HepG2 (cell line): Measurements from ENCODE around the gene SH3GL1. TPM values are rescaled to one million over a fixed set of nuclear protein-coding genes. Genes with fewer than 3 reads are reported as not detected.

Experiments used
- ATAC-seq: fragments of 200-7000 bp; cut with Tn5 transposase; 3 replicates; pipeline ENCODE4 v1.9.1; 2020; ENCODE audit warnings: mild to moderate bottlenecking, moderate library complexity
- BruUV-seq: library from RNA; stranded (reverse); fragments of 400-500 nt; replicated peaks from 2 replicates; lab custom pipeline; 2021; lab: Mats Ljungman, UMichigan
- CTCF ChIA-PET: fragments of 300-600 bp; formaldehyde crosslinking; extraction: SDS; loops from one replicate; lab custom pipeline; 2021; ENCODE audit warnings: low total read pairs, inconsistent platforms, low intra/inter-chr PET ratio; lab: Yijun Ruan, JAX
- POLR2A ChIA-PET: fragments of 350-600 bp; sonication (Branson Sonifier 250); formaldehyde crosslinking; loops from one replicate; lab custom pipeline; 2020; ENCODE audit warnings: antibody characterized with exemption, inconsistent platforms; lab: Yijun Ruan, JAX
- DNase-seq: peaks from one replicate; pipeline ENCODE4 v3.0.0-alpha.2; 2015; ENCODE audit warnings: low spot score
- FAIRE-seq: peaks from 3 replicates; lab custom pipeline; 2011; peaks lifted over from hg19 to GRCh38; lab: Jason Lieb, UNC
- H2AFZ ChIP-seq: one replicate; pipeline ENCODE4 v1.6.1; 2011; ENCODE audit warnings: low read length, inconsistent platforms
- H3K27ac ChIP-seq: fragments of 300-600 bp; 3 replicates; pipeline ENCODE4 v1.8.0; 2011; ENCODE audit warnings: mixed run types, mild to moderate bottlenecking, mixed read lengths, low read length, inconsistent platforms; ENCODE audit not compliant: insufficient read depth; ENCODE audit errors: extremely low read length
- H3K27me3 ChIP-seq, 2 experiments: fragments of 200-600 bp in 1 of 2; 2 replicates in 1 of 2; 3 replicates in 1 of 2; pipeline versions ENCODE4 v1.6.0 to v1.8.0; 2011; ENCODE audit warnings: low read length in 2 of 2, mild to moderate bottlenecking in 2 of 2, moderate library complexity in 2 of 2, inconsistent platforms in 1 of 2; ENCODE audit not compliant: insufficient read depth in 2 of 2, control insufficient read depth in 1 of 2
- H3K36me3 ChIP-seq, 2 experiments: fragments of 200-600 bp in 1 of 2; replicated peaks in 1 of 2; 2 replicates in 1 of 2; 3 replicates in 1 of 2; pipeline versions ENCODE4 v1.5.1 to v1.8.0; 2011; ENCODE audit warnings: low read length in 2 of 2, inconsistent platforms in 1 of 2; ENCODE audit not compliant: insufficient read depth in 2 of 2, control insufficient read depth in 1 of 2
- H3K4me1 ChIP-seq: 2 replicates; pipeline ENCODE4 v1.5.1; 2012; ENCODE audit warnings: low read length, inconsistent platforms; ENCODE audit not compliant: insufficient read depth
- H3K4me2 ChIP-seq: 2 replicates; pipeline ENCODE4 v1.6.0; 2011; ENCODE audit warnings: low read depth, low read length, inconsistent platforms
- H3K4me3 ChIP-seq, 3 experiments: fragments of 200-600 bp in 1 of 3; sonication (generic), shearing (Covaris generic) in 1 of 3; replicated peaks in 1 of 3; 2 replicates each; pipeline ENCODE4 v1.5.1; 2011 to 2016; ENCODE audit warnings: low read length in 3 of 3, inconsistent platforms in 2 of 3, low read depth in 2 of 3, mild to moderate bottlenecking in 2 of 3, control low read depth in 1 of 3, mixed read lengths in 1 of 3; ENCODE audit not compliant: insufficient read depth in 1 of 3
- H3K79me2 ChIP-seq: one replicate; pipeline ENCODE4 v1.6.1; 2011; ENCODE audit warnings: low read length, inconsistent platforms; ENCODE audit not compliant: insufficient read depth
- H3K9ac ChIP-seq: 2 replicates; pipeline ENCODE4 v1.6.0; 2011; ENCODE audit warnings: mild to moderate bottlenecking, low read depth, low read length, inconsistent platforms; ENCODE audit not compliant: insufficient read depth
- H3K9me3 ChIP-seq: 2 replicates; pipeline ENCODE4 v1.5.1; 2012; ENCODE audit warnings: mild to moderate bottlenecking, low read length
- H4K20me1 ChIP-seq: 2 replicates; pipeline ENCODE4 v1.6.0; 2011; ENCODE audit warnings: inconsistent platforms, mild to moderate bottlenecking, low read length, moderate library complexity; ENCODE audit not compliant: insufficient read depth
- ATM ChIP-seq: fragments of 450-650 bp; IDR thresholded peaks from 2 replicates; pipeline ENCODE4 v1.7.1; 2017; ENCODE audit warnings: mild to moderate bottlenecking, borderline replicate concordance
- CCAR2 ChIP-seq: fragments of 200-400 bp; formaldehyde crosslinking; optimal IDR thresholded peaks from 2 replicates; pipeline ENCODE3; 2018; ENCODE audit warnings: low read depth, mild to moderate bottlenecking, low read length, moderate library complexity
- GABPA ChIP-seq, 2 experiments: IDR thresholded peaks; 2 replicates each; pipeline ENCODE4 v1.6.1; 2011 to 2016; ENCODE audit warnings: low read depth in 2 of 2, low read length in 1 of 2, missing biosample characterization in 1 of 2, missing genetic modification characterization in 1 of 2
- HNRNPL ChIP-seq: fragments of 200-400 bp; formaldehyde crosslinking; IDR thresholded peaks from 2 replicates; pipeline ENCODE4 v1.6.1; 2017; ENCODE audit warnings: mild to moderate bottlenecking, low read depth, low read length
- IRX3 ChIP-seq: sonication (generic); formaldehyde crosslinking; IDR thresholded peaks from 2 replicates; pipeline ENCODE4 v1.8.1; 2023; ENCODE audit warnings: mild to moderate bottlenecking, low read depth, missing genetic modification reagents, borderline replicate concordance
- MYNN ChIP-seq: sonication (generic); formaldehyde crosslinking; IDR thresholded peaks from 2 replicates; pipeline ENCODE4 v1.4.0; 2020; ENCODE audit warnings: mild to moderate bottlenecking, low read depth, missing genetic modification reagents
- PAWR ChIP-seq: sonication (generic); formaldehyde crosslinking; IDR thresholded peaks from 2 replicates; pipeline ENCODE4 v1.4.0; 2020; ENCODE audit warnings: missing genetic modification reagents, mild to moderate bottlenecking, borderline replicate concordance
- SOX5 ChIP-seq: IDR thresholded peaks from 2 replicates; pipeline ENCODE4 v1.6.1; 2016; ENCODE audit warnings: borderline replicate concordance
- ZBTB8A ChIP-seq: sonication (generic); formaldehyde crosslinking; IDR thresholded peaks from 2 replicates; pipeline ENCODE4 v1.4.0; 2020; ENCODE audit warnings: mild to moderate bottlenecking, low read depth, missing genetic modification reagents, borderline replicate concordance
- ZNF431 ChIP-seq: sonication (generic); formaldehyde crosslinking; IDR thresholded peaks from 2 replicates; pipeline ENCODE4 v1.9.0; 2022; ENCODE audit warnings: missing genetic modification reagents, low read depth, mild to moderate bottlenecking, borderline replicate concordance
- ZNF550 ChIP-seq: sonication (generic); formaldehyde crosslinking; IDR thresholded peaks from 2 replicates; pipeline ENCODE4 v1.4.0; 2020; ENCODE audit warnings: mild to moderate bottlenecking, missing genetic modification reagents, borderline replicate concordance
- ZNF577 ChIP-seq: sonication (generic); formaldehyde crosslinking; IDR thresholded peaks from 2 replicates; pipeline ENCODE4 v1.4.0; 2020; ENCODE audit warnings: mild to moderate bottlenecking, low read depth, missing genetic modification reagents, borderline replicate concordance
- WGBS: methylation state at CpG from one replicate; pipeline ENCODE4 v1.1.6; 2017; ENCODE audit warnings: low lambda C conversion rate; 5-methylcytosine and 5-hydroxymethylcytosine counted together
- in situ Hi-C: cut with HindIII; loops from 2 replicates; pipeline ENCODE4 v1.10.0; 2017; ENCODE audit warnings: low pct_unique_long_range_greater_than_20kb; ENCODE audit not compliant: extremely low pct_ligation_motif_present
- intact Hi-C: fragments of 100-400 bp; cut with micrococcal nuclease; formaldehyde crosslinking; loops from one replicate; pipeline ENCODE4 v1.10.0; 2022; ENCODE audit not compliant: unreplicated experiment
- polyA plus RNA-seq, 8 experiments: library from polyadenylated mRNA; depleted of rRNA in 3 of 8; stranded (reverse) in 7 of 8; unstranded in 1 of 8; fragments of >200 nt; fragmentation: Illumina TruSeq in 4 of 8; extraction: Trizol in 4 of 8; gene quantifications; 2 replicates each; pipeline versions ENCODE4 v1.2.1 to v1.2.3, GENCODE V29; 2011 to 2016; ENCODE audit warnings: low read depth in 4 of 8, missing spikeins in 1 of 8, mixed read lengths in 1 of 8; ENCODE audit not compliant: insufficient read depth in 1 of 8
- total RNA-seq, 5 experiments: library from RNA; depleted of rRNA; stranded (reverse); fragments of >200 nt; fragmentation: Illumina TruSeq; extraction: Trizol; gene quantifications; 2 replicates each; pipeline ENCODE4 v1.2.3, GENCODE V29; 2016; ENCODE audit warnings: low read depth in 1 of 5
- TF ChIP-seq, protein P1 (sequence below): sonication (generic); formaldehyde crosslinking; conservative IDR thresholded peaks from 2 replicates; pipeline ENCODE4 v1.8.0; 2022; ENCODE audit warnings: low read depth, missing genetic modification reagents
- TF ChIP-seq, protein P2 (sequence below): sonication (generic); formaldehyde crosslinking; IDR thresholded peaks from 2 replicates; pipeline ENCODE4 v1.5.0; 2020; ENCODE audit warnings: missing genetic modification reagents
- TF ChIP-seq, protein P3 (sequence below): sonication (generic); formaldehyde crosslinking; IDR thresholded peaks from 2 replicates; pipeline ENCODE4 v1.8.1; 2023; ENCODE audit warnings: mild to moderate bottlenecking, missing genetic modification reagents, borderline replicate concordance
- TF ChIP-seq, protein P4 (sequence below): sonication (generic); formaldehyde crosslinking; conservative IDR thresholded peaks from 2 replicates; pipeline ENCODE4 v1.4.0; 2020; ENCODE audit warnings: missing genetic modification reagents
- TF ChIP-seq, protein P5 (sequence below): sonication (generic); formaldehyde crosslinking; IDR thresholded peaks from 2 replicates; pipeline ENCODE4 v1.9.0; 2022; ENCODE audit warnings: missing genetic modification reagents, mild to moderate bottlenecking, borderline replicate concordance

Gene SH3GL1
- total and polyA plus RNA-seq, 2 of the 13 experiments (the other 11 are each of a cell fraction or from before 2014, with no cell fraction given): 33.0 to 45.1 TPM

DNA sequence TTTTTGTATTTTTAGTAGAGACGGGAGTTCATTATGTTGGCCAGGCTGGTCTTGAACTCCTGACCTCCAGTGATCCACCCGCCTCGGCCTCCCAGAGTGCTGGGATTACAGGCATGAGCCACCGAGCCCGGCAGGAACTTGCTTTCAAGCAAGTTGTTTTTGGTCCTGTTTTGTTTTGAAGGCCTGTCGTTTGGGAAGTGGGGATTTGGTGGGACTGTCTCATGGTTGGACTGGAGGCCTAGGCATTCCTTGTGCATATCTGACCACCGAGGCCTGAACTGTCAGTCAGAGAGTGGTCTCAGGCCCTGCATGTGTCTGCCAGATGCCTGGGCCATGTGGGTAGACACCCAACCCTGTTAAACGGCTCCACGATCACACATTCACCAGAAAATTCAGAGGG lies 30.9 kb upstream of the SH3GL1 start:
- CTCF ChIA-PET: no interaction called here
- Histone ChIP-seq H3K79me2 (no peaks in the 10 kb centered on the region), H2AFZ (no peak overlapping the region), H3K27ac (no peak overlapping the region), H3K36me3 (peaks cover 23 to 67% of the 10 kb centered on the region in 2 experiments), H3K4me2 (no peak overlapping the region), H3K9me3 (no peaks in the 10 kb centered on the region), H4K20me1 (no peaks in the 10 kb centered on the region), H3K4me1 (no peaks in the 10 kb centered on the region), H3K9ac (no peak overlapping the region), H3K27me3 (no peaks in the 10 kb centered on the region), H3K4me3 (no peak overlapping the region)
- FAIRE-seq (no peak), ATAC-seq (no peak), DNase-seq (no peak)
- WGBS: 95% methylated on average over 9 of the region's 9 CpGs
- no TSS peak for BruUV-seq
- intact Hi-C loops: no loop called here
- in situ Hi-C loops: no loop called here
- POLR2A ChIA-PET: no interaction called here
- TF ChIP-seq MYNN (CRISPR knock-in tag) (no peak), CCAR2 (no peak), ZBTB8A (CRISPR knock-in tag) (no peak), ZNF577 (CRISPR knock-in tag) (no peak), GABPA (IDR thresholded peaks at IDR 0.05; ENCODE audit: low read depth, low read length) (no peak), GABPA (CRISPR knock-in tag; IDR thresholded peaks at IDR 0.05; ENCODE audit: low read depth) (no peak), HNRNPL (no peak), ATM (no peak), IRX3 (CRISPR knock-in tag) (no peak), ZNF550 (CRISPR knock-in tag) (no peak), PAWR (CRISPR knock-in tag) (no peak), ZNF431 (CRISPR knock-in tag) (no peak), SOX5 (CRISPR knock-in tag) (no peak)
- TF ChIP-seq, protein P1, sequence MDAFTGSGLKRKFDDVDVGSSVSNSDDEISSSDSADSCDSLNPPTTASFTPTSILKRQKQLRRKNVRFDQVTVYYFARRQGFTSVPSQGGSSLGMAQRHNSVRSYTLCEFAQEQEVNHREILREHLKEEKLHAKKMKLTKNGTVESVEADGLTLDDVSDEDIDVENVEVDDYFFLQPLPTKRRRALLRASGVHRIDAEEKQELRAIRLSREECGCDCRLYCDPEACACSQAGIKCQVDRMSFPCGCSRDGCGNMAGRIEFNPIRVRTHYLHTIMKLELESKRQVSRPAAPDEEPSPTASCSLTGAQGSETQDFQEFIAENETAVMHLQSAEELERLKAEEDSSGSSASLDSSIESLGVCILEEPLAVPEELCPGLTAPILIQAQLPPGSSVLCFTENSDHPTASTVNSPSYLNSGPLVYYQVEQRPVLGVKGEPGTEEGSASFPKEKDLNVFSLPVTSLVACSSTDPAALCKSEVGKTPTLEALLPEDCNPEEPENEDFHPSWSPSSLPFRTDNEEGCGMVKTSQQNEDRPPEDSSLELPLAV: no peak
- TF ChIP-seq, protein P2, sequence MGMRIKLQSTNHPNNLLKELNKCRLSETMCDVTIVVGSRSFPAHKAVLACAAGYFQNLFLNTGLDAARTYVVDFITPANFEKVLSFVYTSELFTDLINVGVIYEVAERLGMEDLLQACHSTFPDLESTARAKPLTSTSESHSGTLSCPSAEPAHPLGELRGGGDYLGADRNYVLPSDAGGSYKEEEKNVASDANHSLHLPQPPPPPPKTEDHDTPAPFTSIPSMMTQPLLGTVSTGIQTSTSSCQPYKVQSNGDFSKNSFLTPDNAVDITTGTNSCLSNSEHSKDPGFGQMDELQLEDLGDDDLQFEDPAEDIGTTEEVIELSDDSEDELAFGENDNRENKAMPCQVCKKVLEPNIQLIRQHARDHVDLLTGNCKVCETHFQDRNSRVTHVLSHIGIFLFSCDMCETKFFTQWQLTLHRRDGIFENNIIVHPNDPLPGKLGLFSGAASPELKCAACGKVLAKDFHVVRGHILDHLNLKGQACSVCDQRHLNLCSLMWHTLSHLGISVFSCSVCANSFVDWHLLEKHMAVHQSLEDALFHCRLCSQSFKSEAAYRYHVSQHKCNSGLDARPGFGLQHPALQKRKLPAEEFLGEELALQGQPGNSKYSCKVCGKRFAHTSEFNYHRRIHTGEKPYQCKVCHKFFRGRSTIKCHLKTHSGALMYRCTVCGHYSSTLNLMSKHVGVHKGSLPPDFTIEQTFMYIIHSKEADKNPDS: no peak
- TF ChIP-seq, protein P3, sequence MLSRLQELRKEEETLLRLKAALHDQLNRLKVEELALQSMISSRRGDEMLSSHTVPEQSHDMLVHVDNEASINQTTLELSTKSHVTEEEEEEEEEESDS (CRISPR knock-in tag): no peak
- TF ChIP-seq, protein P4, sequence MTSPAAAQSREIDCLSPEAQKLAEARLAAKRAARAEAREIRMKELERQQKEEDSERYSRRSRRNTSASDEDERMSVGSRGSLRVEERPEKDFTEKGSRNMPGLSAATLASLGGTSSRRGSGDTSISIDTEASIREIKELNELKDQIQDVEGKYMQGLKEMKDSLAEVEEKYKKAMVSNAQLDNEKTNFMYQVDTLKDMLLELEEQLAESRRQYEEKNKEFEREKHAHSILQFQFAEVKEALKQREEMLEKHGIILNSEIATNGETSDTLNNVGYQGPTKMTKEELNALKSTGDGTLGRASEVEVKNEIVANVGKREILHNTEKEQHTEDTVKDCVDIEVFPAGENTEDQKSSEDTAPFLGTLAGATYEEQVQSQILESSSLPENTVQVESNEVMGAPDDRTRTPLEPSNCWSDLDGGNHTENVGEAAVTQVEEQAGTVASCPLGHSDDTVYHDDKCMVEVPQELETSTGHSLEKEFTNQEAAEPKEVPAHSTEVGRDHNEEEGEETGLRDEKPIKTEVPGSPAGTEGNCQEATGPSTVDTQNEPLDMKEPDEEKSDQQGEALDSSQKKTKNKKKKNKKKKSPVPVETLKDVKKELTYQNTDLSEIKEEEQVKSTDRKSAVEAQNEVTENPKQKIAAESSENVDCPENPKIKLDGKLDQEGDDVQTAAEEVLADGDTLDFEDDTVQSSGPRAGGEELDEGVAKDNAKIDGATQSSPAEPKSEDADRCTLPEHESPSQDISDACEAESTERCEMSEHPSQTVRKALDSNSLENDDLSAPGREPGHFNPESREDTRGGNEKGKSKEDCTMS (CRISPR knock-in tag): no peak
- TF ChIP-seq, protein P5, sequence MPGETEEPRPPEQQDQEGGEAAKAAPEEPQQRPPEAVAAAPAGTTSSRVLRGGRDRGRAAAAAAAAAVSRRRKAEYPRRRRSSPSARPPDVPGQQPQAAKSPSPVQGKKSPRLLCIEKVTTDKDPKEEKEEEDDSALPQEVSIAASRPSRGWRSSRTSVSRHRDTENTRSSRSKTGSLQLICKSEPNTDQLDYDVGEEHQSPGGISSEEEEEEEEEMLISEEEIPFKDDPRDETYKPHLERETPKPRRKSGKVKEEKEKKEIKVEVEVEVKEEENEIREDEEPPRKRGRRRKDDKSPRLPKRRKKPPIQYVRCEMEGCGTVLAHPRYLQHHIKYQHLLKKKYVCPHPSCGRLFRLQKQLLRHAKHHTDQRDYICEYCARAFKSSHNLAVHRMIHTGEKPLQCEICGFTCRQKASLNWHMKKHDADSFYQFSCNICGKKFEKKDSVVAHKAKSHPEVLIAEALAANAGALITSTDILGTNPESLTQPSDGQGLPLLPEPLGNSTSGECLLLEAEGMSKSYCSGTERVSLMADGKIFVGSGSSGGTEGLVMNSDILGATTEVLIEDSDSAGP (CRISPR knock-in tag): no peak
